Tibial artery (tissue), 4 donors: Measurements from ENCODE around the gene VAT1L.
"Not testable (repeated sequence)": the region's sequence is repeated elsewhere in the genome, so short reads cannot be mapped to it uniquely, and the experiment has no call there.

ENCODE experiments used
- DNase-seq, 2 donors: peaks; one replicate each; pipeline ENCODE4 v3.0.0-alpha.2; 2019
- H3K27ac ChIP-seq, 2 donors: fragments of 200-600 bp; sonication (generic) in 1 of 2; 1 replicate in 1 of 2; 2 replicates in 1 of 2; pipeline ENCODE4 v1.5.1; 2018 to 2019; ENCODE audit warnings: mild to moderate bottlenecking in 1 of 2
- H3K27me3 ChIP-seq, 2 donors: fragments of 200-600 bp; sonication (generic) in 1 of 2; one replicate each; pipeline versions ENCODE4 v1.5.1 to v1.6.0; 2016 to 2019
- H3K36me3 ChIP-seq, 3 donors: fragments of 200-600 bp; sonication (generic) in 2 of 3; one replicate each; pipeline ENCODE4 v1.5.1; 2016 to 2019; ENCODE audit warnings: mild to moderate bottlenecking in 2 of 3
- H3K4me1 ChIP-seq, 4 donors: fragments of 200-600 bp; sonication (generic) in 2 of 4; 1 replicate in 3 of 4; 2 replicates in 1 of 4; pipeline ENCODE4 v1.5.1; 2016 to 2019
- H3K4me3 ChIP-seq, 2 donors: fragments of 200-600 bp; sonication (generic) in 1 of 2; 1 replicate in 1 of 2; 2 replicates in 1 of 2; pipeline ENCODE4 v1.5.1; 2018 to 2019; ENCODE audit warnings: mild to moderate bottlenecking in 2 of 2
- H3K9me3 ChIP-seq, 3 donors: fragments of 200-600 bp; sonication (generic) in 1 of 3; one replicate each; pipeline ENCODE4 v1.5.1; 2016 to 2019
- intact Hi-C: fragments of 100-400 bp; cut with DNase I; formaldehyde crosslinking; loops from one replicate; pipeline ENCODE4 v1.15.0; 2023; ENCODE audit warnings: low total_unique reads
- TF ChIP-seq, protein P1 (sequence below), 2 experiments: fragments of 200-600 bp in 1 of 2; fragments of 450-650 bp in 1 of 2; IDR thresholded peaks; one replicate each; pipeline ENCODE4 v1.5.1; 2017 to 2019; ENCODE audit warnings: antibody characterized with exemption in 2 of 2, mild to moderate bottlenecking in 1 of 2, moderate library complexity in 1 of 2

Gene VAT1L

DNA sequence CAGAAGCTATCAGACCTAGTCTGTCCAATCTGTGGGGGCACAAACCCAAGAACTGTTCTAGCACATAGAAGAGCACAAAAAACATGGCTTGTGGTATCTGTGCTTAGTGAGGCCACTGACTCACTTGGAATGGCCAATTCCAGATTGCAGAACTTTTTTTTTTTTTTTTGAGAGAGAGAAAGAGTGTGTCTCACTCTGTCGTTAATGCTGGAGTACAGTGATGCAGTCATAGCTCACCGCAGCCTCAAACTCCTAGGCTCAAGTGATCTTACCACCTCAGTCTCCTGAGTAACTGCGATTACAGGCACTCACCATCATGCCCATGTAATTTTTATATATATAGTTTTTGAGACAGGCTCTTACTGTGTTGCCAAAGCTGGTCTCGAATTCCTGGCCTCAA is 156.8 kb downstream of the VAT1L start:
- Histone ChIP-seq H3K9me3 (no peaks in the 10 kb centered on the region), H3K27ac (no peak overlapping the region), H3K4me1 (peaks cover 0 to 2% (median 0%) of the 10 kb centered on the region in 4 donors), H3K36me3 (no peaks in the 10 kb centered on the region), H3K4me3 (no peak overlapping the region), H3K27me3 (no peaks in the 10 kb centered on the region)
- TF ChIP-seq, protein P1, sequence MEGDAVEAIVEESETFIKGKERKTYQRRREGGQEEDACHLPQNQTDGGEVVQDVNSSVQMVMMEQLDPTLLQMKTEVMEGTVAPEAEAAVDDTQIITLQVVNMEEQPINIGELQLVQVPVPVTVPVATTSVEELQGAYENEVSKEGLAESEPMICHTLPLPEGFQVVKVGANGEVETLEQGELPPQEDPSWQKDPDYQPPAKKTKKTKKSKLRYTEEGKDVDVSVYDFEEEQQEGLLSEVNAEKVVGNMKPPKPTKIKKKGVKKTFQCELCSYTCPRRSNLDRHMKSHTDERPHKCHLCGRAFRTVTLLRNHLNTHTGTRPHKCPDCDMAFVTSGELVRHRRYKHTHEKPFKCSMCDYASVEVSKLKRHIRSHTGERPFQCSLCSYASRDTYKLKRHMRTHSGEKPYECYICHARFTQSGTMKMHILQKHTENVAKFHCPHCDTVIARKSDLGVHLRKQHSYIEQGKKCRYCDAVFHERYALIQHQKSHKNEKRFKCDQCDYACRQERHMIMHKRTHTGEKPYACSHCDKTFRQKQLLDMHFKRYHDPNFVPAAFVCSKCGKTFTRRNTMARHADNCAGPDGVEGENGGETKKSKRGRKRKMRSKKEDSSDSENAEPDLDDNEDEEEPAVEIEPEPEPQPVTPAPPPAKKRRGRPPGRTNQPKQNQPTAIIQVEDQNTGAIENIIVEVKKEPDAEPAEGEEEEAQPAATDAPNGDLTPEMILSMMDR (IDR thresholded peaks at IDR 0.05), result no peak
- no peak for DNase-seq
- intact Hi-C loops, result no loop called here

DNA sequence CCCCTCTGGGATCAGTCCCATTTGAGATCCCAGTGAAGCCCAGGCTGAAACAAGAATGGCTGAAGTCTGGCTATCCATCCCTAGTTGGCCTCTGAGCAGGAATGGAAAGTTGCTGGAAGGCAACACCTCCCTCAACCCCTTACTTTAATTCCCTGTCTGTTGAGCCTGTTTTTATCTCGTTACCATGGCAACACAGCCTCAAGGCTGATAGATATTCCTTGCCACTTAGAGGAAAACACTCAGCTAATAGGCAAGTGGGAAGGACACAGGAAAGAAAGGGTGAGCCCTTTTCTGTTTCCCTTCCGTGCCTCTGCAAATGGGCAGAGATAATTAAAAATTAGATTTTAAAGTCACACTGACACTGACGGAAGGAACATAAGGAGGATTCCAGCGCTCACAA is 158.5 kb downstream of the VAT1L start:
- intact Hi-C loops, result no loop called here
- H3K4me1 ChIP-seq, result no peaks in the 10 kb centered on the region
- no peak overlapping the region for H3K27ac ChIP-seq
- H3K36me3 ChIP-seq, result no peaks in the 10 kb centered on the region
- no peak for DNase-seq
- TF ChIP-seq, protein P1 (IDR thresholded peaks at IDR 0.05), result no peak
- H3K4me3 ChIP-seq, result no peak overlapping the region
- no peaks in the 10 kb centered on the region for H3K9me3 ChIP-seq
- no peaks in the 10 kb centered on the region for H3K27me3 ChIP-seq

DNA sequence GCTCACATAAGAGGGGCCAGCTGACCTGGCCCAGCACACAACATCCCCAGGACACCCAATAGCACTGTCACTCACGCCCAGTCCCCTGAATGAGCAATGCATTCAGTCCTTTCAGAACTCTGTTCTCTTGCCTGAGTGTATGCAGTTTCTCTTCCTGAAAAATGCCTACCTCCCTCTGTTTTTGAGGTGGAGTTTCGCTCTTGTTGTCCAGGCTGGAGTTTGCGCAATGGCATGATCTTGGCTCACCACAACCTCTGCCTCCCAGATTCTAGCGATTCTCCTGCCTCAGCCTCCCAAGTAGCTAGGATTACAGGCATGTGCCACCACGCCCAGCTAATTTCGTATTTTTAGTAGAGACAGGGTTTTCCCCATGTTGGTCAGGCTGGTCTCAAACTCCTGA is 159.2 kb downstream of the VAT1L start:
- H3K27ac ChIP-seq, intact Hi-C loops, H3K27me3 ChIP-seq, H3K4me1 ChIP-seq, DNase-seq, H3K9me3 ChIP-seq, H3K4me3 ChIP-seq, H3K36me3 ChIP-seq: not testable (repeated sequence)

DNA sequence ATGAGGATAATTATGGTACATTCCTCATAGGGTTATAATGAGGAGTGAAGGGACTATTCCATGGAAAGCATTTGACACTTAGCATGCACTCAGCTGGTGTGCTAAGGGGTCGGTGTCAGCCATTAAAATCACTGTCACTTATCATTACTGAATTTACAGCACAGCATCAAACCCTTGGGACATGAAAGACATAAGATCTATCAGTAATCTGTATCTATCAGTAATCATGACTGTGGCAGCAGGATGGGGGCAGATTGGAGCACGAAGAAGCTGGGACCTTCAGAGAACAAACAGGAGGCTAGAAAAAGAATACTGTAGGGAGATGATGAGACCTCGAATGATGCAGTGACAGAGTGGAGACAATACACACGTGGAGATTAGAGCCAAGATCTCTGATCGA is 160.5 kb downstream of the VAT1L start:
- intact Hi-C loops, result no loop called here
- H3K4me3 ChIP-seq, result no peak overlapping the region
- no peaks in the 10 kb centered on the region for H3K27me3 ChIP-seq
- H3K36me3 ChIP-seq, result no peaks in the 10 kb centered on the region
- DNase-seq, result no peak
- H3K9me3 ChIP-seq, result no peaks in the 10 kb centered on the region
- TF ChIP-seq, protein P1 (IDR thresholded peaks at IDR 0.05), result no peak
- no peak overlapping the region for H3K27ac ChIP-seq
- H3K4me1 ChIP-seq, result no peaks in the 10 kb centered on the region

DNA sequence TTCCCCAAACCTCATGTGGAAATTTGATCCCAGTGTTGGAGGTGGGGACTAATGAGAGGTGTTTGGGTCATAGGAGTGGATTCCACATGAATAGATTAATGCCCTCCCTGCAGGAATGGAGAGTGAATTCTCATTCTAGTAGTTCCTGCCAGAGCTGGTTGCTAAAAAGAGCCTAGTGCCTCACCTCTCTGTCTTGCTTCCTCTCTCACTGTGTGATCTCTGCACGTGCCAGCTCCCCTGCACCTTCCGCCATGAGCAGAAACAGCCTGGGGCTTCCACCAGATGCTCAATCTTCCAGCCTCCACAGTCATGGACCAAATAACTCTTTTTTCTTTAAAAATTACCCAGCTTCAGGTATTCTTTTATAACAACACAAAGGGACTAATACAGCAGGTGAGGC is 161.1 kb downstream of the VAT1L start:
- no peaks in the 10 kb centered on the region for H3K27me3 ChIP-seq
- no peak overlapping the region for H3K27ac ChIP-seq
- DNase-seq, result no peak
- no peaks in the 10 kb centered on the region for H3K36me3 ChIP-seq
- H3K4me3 ChIP-seq, result no peak overlapping the region
- TF ChIP-seq, protein P1 (IDR thresholded peaks at IDR 0.05), result no peak
- H3K4me1 ChIP-seq, result no peaks in the 10 kb centered on the region
- intact Hi-C loops, result no loop called here
- H3K9me3 ChIP-seq, result no peaks in the 10 kb centered on the region

DNA sequence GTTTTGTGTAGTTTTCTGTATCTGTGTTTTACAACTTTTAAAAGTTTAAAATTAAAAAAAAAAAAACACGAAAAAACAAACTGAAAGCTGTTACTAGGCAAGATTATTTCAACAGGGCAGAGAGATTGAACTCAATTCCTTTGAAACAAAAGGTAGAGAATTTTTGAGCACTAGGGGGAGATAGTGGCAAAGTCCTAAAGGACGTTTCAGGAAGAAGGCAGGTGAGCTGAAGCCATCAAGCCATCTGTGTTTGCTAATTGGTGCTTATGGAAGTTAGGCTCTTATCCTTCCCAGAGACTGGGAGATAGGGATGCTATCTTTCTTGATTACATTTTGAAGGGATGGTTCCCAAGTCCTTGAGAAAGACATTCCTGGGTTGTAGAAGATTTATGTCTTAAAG is 163.4 kb downstream of the VAT1L start:
- Histone ChIP-seq H3K36me3 (no peaks in the 10 kb centered on the region), H3K4me1 (no peaks in the 10 kb centered on the region), H3K4me3 (no peak overlapping the region), H3K9me3 (no peaks in the 10 kb centered on the region), H3K27ac (no peak overlapping the region), H3K27me3 (no peaks in the 10 kb centered on the region)
- intact Hi-C loops, result no loop called here
- no peak for DNase-seq
- TF ChIP-seq, protein P1 (IDR thresholded peaks at IDR 0.05), result no peak
